ENCODE data around the gene GALNTL6.
"Not testable (repeated sequence)": the region's sequence is repeated elsewhere in the genome, so short reads cannot be mapped to it uniquely, and the experiment has no call there.

The GALNTL6 gene

DNA sequence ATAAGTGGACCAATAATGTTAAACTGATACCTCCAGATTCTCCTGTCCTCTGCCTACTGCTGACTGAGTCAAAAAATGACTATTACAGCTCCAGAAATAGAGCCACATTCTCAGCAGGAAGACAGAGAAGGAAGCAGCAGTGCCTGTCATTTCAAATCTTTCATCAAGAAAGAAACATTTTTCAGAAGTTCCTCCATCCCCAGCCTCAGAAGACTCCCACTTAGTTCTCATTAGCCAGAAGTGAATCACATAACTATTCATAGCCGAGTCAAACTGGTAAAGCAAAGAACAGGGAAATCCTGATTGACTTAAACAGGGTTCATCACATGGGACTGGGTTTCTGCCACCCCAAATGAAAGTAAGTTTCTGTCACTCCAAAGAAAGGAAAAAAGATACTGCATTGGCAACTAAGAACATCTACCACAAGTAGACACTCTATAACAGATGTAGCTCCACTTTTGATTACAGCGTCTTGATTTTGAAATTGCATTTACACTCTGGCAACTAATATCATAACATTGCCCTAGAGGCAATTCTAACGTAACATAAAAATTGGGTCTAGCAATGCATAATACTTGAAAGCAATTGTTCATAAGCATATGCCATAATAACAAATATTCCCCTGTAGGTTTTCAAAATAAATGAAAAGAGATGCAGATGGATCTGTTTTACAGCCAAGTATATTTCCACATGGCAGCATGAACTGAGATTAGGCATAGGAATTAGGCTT lies 599.8 kb downstream of the GALNTL6 start:
- no peak for DNase-seq

GRCh38 chr4:172428979-172429378 lies 615.8 kb downstream of the GALNTL6 start:
- not testable (repeated sequence) for DNase-seq

- DNase-seq, result no peak
These were observed 667.3 kb downstream of the GALNTL6 start for GRCh38 chr4:172480471-172480870.

GRCh38 chr4:172481802-172482508 lies 668.8 kb downstream of the GALNTL6 start:
- DNase-seq, result no peak

DNA sequence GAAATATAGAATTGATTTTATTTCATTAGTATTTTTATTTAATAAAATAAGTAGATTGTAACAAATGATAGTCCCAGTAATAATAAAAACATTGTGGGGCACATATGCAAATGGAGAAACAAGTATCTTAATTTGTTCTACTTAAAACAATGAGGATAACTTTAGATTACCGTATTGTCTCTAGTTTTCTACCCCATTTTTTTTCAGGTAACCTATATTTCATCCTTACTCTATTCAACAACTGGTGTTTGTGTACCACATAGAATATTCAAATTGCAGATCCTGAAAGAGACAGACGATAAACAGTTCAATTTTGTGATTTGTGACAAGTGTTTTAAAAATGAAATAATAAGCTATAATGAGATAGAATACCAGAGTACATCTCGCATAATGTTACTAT lies 671.8 kb downstream of the GALNTL6 start:
- no peak for DNase-seq

DNA sequence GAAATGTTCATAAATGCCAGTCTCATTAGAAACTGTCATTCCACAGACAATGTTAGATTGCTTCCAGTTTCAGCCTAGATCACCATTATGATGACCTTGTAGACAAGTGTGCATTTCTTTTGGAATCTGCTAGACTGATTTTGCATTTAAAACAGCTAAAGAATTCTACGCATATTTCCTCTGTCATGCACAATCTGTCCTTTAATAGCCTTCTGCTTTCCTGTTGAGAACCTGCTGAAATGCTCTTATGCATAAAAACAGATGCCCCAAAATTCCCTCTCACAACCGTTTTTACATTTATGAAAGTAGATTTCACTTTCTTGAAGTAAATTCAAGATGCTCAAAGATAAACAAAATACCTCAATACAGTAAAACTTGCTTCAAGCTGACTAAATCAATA lies 673.3 kb downstream of the GALNTL6 start:
- no peak for DNase-seq

DNA sequence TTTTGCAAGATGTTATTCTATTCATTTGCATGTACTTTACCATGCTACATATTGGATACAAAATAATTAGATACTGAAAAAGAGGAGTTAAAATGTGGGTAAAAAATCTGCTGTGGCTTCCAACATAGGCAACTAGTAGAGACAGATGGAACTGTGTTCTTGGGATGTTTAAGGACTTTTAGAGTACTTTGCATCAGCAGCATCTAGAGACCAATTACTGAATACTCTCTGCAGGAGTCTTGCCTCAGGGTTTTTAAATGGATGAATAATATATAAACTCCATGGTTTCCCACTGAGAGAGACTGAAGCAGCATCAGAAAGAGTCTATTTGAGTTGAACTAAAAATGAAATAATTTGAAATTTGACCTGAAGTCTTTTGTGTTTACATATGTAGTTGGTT lies 676.7 kb downstream of the GALNTL6 start:
- no peak for DNase-seq

DNA sequence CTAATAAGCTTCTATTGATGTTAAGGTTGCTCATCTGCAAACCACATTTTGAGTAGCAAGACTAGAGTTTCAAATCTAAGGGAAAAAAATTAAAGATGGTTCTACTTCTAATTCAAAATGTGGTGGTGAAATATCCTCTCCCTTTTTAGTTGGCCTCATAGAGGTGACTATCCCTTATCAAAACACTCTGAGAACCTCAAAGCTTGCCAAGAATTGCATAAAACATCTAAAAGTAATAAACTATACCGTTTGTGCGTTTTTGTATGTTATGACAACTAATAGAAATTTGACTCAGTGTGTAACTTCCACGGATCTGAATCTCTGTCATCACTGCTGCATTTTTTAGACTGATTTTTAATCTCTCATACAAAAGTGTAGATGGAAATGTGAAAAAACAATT lies 682.6 kb downstream of the GALNTL6 start:
- DNase-seq, result no peak

- DNase-seq, result no peak
These were observed 684.1 kb downstream of the GALNTL6 start for GRCh38 chr4:172497321-172497720.

GRCh38 chr4:172514011-172514410 lies 700.8 kb downstream of the GALNTL6 start:
- DNase-seq, result no peak

GRCh38 chr4:172514801-172515200 lies 701.6 kb downstream of the GALNTL6 start:
- no peak for DNase-seq

GRCh38 chr4:172515266-172515879 lies 702.2 kb downstream of the GALNTL6 start:
- DNase-seq, result no peak

GRCh38 chr4:172517391-172517790 lies 704.2 kb downstream of the GALNTL6 start:
- no peak for DNase-seq

- no peak for DNase-seq
These were observed 708.0 kb downstream of the GALNTL6 start for GRCh38 chr4:172521248-172521647.

- DNase-seq, result no peak
These were observed 708.5 kb downstream of the GALNTL6 start for GRCh38 chr4:172521680-172522079.

DNA sequence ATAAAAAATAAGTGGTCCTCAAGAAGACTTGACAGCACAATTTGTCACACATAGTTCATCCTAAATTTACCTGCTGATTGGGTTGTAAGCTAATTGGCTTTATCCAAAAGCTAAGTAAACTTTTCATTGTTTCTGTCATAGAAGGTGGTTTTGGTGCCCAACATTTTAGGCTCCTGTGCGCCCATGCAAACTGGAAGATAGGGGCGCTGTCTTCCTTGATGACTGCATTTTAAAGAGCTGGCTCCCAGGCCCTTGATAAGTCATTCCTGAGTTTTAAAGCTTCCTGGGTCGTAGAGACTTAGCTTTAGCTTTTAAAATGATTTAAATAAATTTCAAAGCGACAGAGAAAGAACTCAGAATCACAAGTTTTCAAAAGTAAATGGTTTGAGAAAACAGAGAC lies 730.0 kb downstream of the GALNTL6 start:
- no peak for DNase-seq

DNA sequence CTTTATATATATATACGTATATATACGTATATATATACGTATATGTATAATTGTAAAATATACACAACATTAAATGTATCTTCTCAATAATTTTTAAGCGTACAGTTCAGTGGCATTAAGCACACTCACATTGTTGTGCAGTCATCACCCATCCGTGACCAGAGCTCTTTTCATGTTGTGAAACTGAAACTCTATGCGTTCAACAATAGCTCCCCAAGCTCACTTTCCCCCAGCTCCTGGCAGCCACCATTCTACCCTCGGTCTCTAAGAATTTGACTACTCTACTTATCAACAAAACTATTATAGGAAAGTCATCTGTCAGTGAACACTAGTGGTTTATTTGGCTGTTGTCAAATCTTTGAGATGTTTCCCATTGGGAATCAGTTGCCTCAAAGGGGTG lies 733.6 kb downstream of the GALNTL6 start:
- no peak for DNase-seq

DNA sequence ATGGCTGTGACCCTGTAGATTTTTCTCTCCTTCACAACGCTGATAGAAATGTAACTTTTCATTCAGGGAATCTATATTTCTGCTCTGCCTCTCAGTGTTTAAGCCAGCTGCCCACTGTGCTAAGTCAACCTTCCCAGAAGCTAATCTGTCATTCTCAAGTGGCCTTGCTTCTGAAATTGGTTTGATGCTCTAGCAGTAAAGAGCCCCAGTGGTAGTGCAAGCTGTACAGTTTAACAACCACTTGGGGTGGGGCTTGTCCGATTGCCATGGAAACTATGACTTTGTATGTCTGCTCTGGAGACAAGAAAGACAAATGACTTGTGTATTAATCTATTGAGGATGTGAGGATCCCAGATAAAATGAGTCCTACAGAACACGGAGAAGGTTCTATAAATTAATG lies 734.5 kb downstream of the GALNTL6 start:
- no peak for DNase-seq

DNA sequence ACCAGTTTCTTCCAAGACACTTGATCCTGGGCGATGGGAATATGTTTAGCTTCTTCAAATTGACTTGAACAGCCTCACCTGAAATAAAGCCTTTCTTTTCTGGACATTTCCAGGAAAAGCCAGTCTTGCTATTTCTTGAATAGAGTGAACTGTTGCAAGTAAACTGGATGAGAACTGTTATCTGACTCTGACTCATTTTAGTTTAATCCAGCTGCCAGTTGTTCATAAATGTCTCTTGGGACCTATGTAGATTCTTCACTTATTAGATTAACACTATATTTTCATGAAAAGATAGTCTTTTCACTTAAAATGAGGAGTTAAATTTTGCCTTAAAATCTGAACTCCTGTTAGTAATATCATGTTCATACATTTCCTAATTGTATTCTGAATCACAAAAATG lies 740.0 kb downstream of the GALNTL6 start:
- DNase-seq, result no peak

GRCh38 chr4:172554588-172554987 lies 741.4 kb downstream of the GALNTL6 start:
- DNase-seq, result no peak

DNA sequence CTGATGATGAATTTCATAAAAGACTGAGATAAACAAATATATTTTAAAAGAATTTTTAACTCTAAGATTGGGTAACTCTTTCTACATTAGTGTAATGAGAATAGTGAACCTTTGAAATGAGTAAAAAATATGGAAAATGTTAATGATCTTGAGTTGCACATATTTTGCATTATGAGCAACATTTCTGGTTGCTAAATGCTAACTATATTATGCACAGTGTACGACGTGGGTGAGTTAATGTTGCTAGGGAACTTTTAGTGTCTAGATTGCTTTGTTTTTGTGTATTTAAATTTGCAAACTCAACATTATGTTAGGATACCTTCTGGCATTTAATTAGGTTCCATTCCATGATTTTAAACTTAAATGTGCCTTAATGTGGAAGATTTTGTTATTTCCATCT lies 742.5 kb downstream of the GALNTL6 start:
- no peak for DNase-seq

DNA sequence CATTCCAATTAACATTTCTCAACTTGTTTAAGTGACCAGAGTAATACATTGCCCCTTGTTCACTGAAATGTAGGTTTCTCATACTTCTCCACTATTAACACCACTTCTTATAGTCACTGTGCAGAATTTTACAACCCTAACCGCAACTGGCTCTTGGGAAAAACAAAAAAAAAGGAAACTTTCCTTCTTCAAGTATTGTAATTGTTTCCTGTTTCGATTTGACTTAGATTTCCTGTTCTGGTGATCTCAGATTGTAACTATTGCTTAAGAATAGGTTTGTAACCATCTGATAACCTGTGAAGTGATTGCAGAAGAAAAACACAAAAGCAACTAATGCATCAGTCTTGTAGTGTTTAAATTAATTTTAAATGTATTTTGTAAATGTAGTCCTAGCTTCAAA lies 760.7 kb downstream of the GALNTL6 start:
- no peak for DNase-seq

- DNase-seq, result no peak
These were observed 765.5 kb downstream of the GALNTL6 start for GRCh38 chr4:172578712-172579111.

- DNase-seq, result no peak
These were observed 771.6 kb downstream of the GALNTL6 start for GRCh38 chr4:172584816-172585215.

Data from KG1 (cell line).